Measurements from ENCODE around the gene RIMS1. TPM values are rescaled to one million over a fixed set of nuclear protein-coding genes. Genes with fewer than 3 reads are reported as not detected.
A peak's percentile ranks its signal among the peaks of the same experiment; 100 is the strongest.

RIMS1 gene
- total RNA-seq, 1 donor from 2014 or later: 5.6 TPM

DNA sequence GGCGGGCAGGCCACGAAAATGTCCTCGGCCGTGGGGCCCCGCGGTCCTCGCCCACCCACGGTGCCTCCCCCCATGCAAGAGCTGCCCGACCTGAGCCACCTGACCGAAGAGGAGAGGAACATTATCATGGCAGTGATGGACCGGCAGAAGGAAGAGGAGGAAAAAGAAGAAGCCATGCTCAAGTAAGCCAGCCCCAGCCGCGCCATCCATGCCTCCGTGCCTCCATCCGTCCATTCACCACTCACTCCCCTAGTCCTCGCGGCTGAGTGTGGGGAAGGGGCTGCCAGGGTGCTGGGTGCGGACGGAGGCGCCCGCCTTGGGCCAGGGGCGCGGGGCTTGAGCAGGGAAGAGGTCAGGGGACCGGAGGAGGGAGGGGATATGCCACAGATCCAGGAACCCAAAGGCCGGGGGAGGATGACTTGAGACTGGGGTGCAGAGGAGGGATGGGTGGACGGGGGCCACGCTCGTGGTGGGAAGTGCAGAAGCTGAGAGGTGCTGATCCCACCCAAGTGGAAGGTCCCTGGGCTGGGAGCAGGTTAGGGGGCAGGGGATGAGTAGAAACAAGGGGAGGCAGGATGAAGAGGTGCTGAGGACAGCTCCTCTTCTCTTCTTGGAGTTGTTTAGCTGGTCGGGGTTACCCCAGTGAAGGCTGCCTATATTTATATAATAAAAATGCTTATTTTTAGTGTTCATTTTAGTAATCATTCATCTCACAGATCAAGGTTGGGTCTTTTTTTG is 825 bp downstream of the RIMS1 start:
- Mint-ChIP-seq H3K27me3 (peaks cover 49% of the 10 kb centered on the region), H3K4me3 (ENCODE audit: low read depth) (peak overlapping the region; percentile 81), H3K27ac (peak overlapping the region; percentile 79), H3K9me3 (ENCODE audit: low read depth) (no peaks in the 10 kb centered on the region), H3K36me3 (ENCODE audit: insufficient read depth) (no peaks in the 10 kb centered on the region), H3K4me1 (ENCODE audit: low read depth) (peaks cover 5% of the 10 kb centered on the region)
- TF ChIP-seq CTCF (IDR thresholded peaks at IDR 0.05; ENCODE audit: unreplicated experiment): peak; percentile 5
- DNase-seq (ENCODE audit: low spot score, unreplicated experiment): no peak

- H3K36me3 Mint-ChIP-seq (ENCODE audit: insufficient read depth): no peaks in the 10 kb centered on the region
- no peak for TF ChIP-seq CTCF (IDR thresholded peaks at IDR 0.05; ENCODE audit: unreplicated experiment)
- peaks cover 49% of the 10 kb centered on the region for H3K27me3 Mint-ChIP-seq
- peak overlapping the region; percentile 81 for H3K4me3 Mint-ChIP-seq (ENCODE audit: low read depth)
- peaks cover 5% of the 10 kb centered on the region for H3K4me1 Mint-ChIP-seq (ENCODE audit: low read depth)
- no peaks in the 10 kb centered on the region for H3K9me3 Mint-ChIP-seq (ENCODE audit: low read depth)
- DNase-seq (ENCODE audit: low spot score, unreplicated experiment): no peak
- no peak overlapping the region for H3K27ac Mint-ChIP-seq
Observed at GRCh38 chr6:71887744-71888230, 1.4 kb downstream of the RIMS1 start.

DNA sequence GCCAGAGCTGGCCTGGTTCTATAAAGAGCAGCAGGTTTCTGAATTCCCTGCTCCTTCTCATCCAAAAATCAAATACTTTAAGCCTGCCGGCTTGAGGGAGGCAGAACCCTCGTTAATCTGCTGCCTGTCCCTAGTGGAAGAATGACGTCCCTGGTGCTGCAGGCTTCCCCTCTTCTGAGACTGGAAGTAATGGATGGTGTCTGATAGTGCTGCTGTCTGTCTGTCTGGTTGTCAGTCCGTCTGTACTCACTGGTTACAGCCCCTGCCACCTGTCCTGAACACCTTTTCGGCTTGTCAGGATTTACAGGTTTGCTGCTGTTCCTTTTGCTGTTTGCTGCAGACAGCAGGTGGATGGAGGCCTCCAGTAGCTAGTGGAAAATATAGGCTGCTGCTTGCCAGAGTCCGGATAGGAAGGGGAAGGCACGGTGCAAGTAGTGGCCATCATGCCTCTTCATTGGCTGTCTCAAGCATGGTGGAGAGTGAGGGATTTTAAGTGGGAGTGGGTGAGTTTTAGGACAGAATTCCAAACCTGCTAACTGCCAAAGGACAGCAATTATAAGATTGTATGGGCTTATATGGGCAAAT is 2.5 kb downstream of the RIMS1 start:
- Mint-ChIP-seq H3K4me1 (ENCODE audit: low read depth) (peaks cover 5% of the 10 kb centered on the region), H3K4me3 (ENCODE audit: low read depth) (no peak overlapping the region), H3K9me3 (ENCODE audit: low read depth) (no peaks in the 10 kb centered on the region), H3K36me3 (ENCODE audit: insufficient read depth) (no peaks in the 10 kb centered on the region), H3K27me3 (peaks cover 48% of the 10 kb centered on the region), H3K27ac (no peak overlapping the region)
- no peak for TF ChIP-seq CTCF (IDR thresholded peaks at IDR 0.05; ENCODE audit: unreplicated experiment)
- no peak for DNase-seq (ENCODE audit: low spot score, unreplicated experiment)

GRCh38 chr6:71889366-71889765 is 3.0 kb downstream of the RIMS1 start:
- Mint-ChIP-seq H3K4me1 (ENCODE audit: low read depth) (peaks cover 5% of the 10 kb centered on the region), H3K27me3 (peaks cover 45% of the 10 kb centered on the region), H3K27ac (no peak overlapping the region), H3K9me3 (ENCODE audit: low read depth) (no peaks in the 10 kb centered on the region), H3K4me3 (ENCODE audit: low read depth) (no peak overlapping the region), H3K36me3 (ENCODE audit: insufficient read depth) (no peaks in the 10 kb centered on the region)
- no peak for TF ChIP-seq CTCF (IDR thresholded peaks at IDR 0.05; ENCODE audit: unreplicated experiment)
- DNase-seq (ENCODE audit: low spot score, unreplicated experiment): no peak

DNA sequence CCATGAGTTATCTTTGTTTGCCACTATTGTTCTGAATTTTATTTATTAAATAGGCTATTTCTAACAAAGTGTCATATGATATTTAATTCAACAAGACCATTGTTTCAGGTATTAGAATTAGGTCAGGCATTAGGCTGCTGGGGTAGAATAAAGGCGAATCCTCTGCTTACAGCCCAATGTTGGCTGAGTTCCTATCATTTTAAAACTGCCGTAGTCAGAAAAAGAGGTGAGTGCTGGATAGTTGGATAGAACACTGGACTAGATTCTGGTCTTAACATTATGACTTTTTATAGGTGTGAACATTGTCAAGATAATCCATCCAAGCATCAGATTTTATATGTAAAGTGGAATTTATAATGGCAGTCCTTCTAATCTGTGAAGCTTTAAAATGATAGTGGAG is 6.3 kb downstream of the RIMS1 start:
- Mint-ChIP-seq H3K27me3 (peaks cover 21% of the 10 kb centered on the region), H3K4me1 (ENCODE audit: low read depth) (no peaks in the 10 kb centered on the region), H3K9me3 (ENCODE audit: low read depth) (no peaks in the 10 kb centered on the region), H3K27ac (no peak overlapping the region), H3K4me3 (ENCODE audit: low read depth) (no peak overlapping the region), H3K36me3 (ENCODE audit: insufficient read depth) (no peaks in the 10 kb centered on the region)
- TF ChIP-seq CTCF (IDR thresholded peaks at IDR 0.05; ENCODE audit: unreplicated experiment): no peak
- no peak for DNase-seq (ENCODE audit: low spot score, unreplicated experiment)
